Measurements from ENCODE around the gene FAM151B.

GRCh38 chr5:80474929-80475328 lies 13.0 kb upstream of the FAM151B start:
- TF ChIP-seq, protein P1, sequence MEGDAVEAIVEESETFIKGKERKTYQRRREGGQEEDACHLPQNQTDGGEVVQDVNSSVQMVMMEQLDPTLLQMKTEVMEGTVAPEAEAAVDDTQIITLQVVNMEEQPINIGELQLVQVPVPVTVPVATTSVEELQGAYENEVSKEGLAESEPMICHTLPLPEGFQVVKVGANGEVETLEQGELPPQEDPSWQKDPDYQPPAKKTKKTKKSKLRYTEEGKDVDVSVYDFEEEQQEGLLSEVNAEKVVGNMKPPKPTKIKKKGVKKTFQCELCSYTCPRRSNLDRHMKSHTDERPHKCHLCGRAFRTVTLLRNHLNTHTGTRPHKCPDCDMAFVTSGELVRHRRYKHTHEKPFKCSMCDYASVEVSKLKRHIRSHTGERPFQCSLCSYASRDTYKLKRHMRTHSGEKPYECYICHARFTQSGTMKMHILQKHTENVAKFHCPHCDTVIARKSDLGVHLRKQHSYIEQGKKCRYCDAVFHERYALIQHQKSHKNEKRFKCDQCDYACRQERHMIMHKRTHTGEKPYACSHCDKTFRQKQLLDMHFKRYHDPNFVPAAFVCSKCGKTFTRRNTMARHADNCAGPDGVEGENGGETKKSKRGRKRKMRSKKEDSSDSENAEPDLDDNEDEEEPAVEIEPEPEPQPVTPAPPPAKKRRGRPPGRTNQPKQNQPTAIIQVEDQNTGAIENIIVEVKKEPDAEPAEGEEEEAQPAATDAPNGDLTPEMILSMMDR (optimal IDR thresholded peaks at IDR 0.05 in 1 of 3, IDR thresholded peaks at IDR 0.05 in 1 of 3, conservative IDR thresholded peaks at IDR 0.05 in 1 of 3; ENCODE audit: extremely low read depth in 1 of 3, insufficient read depth in 2 of 3, low read length in 3 of 3), result no peak
- TF ChIP-seq EZH2 (IDR thresholded peaks at IDR 0.05; ENCODE audit: low read length), result no peak

Data from keratinocyte (primary cell).